HG02763 (cell line): ENCODE measurements around the gene DSG4.

Source experiments
- ATAC-seq: cut with Tn5 transposase; IDR thresholded peaks from one replicate; pipeline ENCODE4 v1.9.1; 2021; ENCODE audit warnings: mild to moderate bottlenecking, moderate library complexity; ENCODE audit not compliant: unreplicated experiment

Gene DSG4

DNA sequence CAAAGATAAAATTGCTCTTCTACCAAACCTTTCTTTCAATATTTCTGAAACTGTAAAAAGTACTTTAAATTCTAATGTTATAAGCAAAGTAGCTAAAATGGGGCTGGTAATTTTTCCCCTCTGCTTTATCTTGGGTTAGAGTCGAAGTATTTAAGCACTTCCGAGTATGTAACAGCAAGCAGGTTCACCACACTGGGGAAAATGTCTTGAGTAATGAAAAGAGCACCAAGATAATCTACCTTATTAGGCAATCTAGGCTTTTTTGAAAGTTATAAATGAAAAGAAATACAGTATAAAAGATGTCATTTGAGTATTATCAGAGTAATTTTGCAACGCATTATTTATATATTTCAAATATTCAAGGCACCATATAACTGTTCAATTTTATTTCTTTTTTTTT is 70.3 kb downstream of the DSG4 start:
- no peak for ATAC-seq

DNA sequence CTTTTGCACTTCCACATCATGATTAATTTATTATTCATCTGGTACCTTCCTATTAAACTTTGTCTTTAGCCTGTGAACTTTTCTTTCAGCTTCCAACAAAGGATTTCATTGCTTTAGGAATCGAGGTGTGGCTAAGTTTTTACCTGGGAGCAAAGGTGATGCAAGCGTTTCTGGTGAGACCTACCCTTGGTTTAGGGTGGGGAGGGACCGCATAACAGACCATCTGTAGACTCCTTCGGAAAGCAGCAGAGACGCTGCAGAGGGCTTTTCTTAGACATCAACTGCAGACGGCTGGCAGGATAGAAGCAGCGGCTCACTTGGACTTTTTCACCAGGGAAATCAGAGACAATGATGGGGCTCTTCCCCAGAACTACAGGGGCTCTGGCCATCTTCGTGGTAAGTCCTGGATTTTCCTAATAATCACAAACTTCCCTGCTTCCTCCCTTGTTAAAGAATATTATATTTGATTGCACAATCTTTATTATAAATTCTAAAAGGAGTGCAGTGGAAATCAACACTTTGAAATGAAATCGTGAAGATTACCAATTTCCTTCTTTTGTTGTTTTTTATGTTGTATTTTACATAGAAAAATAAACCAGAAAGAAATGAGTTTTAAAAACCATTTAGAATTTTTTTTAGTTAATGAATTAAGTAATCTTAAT is 71.1 kb downstream of the DSG4 start, which contains the start of gene DSG3:
DSG3 (plus strand) TSS at position 212 of the 662 bp plus-strand sequence; CDS start at position 349, 137 bp downstream.
- ATAC-seq = no peak

DNA sequence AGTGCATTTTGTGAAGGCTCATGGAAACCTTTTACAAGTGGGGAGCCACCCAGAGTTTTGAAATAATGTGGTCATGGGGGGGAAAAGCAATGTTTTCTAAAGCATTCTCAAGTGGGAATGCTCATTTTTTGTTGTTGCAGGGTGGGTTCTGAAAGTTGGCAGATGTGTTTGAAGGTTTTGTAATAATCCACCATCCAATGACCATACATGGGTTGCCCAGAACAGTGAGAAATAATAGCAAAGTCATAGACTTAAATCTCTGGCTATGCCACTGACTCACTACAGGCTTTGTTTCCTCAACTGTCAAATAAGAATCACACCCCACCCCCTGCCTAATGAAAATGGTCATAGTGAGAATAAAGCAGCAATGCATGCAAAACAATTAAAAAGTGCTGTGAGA is 73.8 kb downstream of the DSG4 start:
- ATAC-seq = no peak

DNA sequence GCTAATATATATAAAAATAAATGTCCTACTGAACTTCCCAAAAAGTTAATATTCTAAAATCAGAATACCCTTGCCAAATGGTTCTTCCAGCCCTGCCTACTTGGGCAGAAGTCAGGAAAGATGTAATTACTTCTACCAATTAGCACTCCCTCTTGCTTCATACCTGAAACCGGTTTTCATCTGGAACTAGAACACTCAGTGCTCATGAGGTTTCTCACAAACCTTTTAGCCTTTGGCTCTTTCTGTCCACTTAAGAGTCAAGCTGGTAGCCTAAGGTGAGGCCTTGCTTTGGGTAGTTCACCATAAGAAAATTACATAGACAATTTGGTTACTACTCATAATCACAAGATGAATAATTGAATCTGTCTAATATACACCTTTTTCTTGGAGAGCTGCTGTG is 75.0 kb downstream of the DSG4 start:
- no peak for ATAC-seq

DNA sequence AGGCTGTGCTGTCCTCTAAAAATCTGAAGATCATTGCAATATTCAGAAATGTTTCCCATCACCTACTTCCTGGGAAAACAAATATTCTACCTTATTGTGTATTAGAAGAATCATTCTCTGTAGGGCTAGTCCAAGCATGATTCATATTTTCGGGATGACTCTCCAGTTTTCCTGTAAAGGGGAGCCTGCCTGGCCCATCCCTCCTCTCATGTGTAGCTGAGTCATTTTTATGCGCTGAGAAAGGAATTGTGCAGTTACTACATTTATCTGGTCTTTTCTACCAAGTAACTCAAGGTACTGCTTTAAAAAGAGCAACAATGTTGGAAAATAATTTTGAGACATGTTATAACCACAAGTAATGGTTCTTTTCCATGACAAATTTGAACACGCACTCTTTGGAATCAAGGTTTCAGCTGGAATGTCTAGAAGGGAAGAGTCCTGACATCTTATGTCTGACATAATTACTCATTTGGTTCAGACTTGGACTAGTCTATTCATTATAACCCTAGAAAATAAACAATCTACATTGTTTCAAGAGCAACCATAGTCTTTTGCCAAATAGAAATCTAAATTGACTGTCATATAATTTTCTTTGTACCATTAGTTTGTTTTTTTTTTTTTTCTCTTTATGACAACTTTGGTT is 77.6 kb downstream of the DSG4 start:
- no peak for ATAC-seq
